GM10248 (cell line): ENCODE measurements around the gene AAGAB.
A peak's percentile ranks its signal among the peaks of the same experiment; 100 is the strongest.

Experiments
- CTCF ChIA-PET: fragments of 300-600 bp; sonication (Branson Sonifier 250); formaldehyde crosslinking; extraction: SDS; loops from one replicate; lab custom pipeline; 2021; ENCODE audit warnings: antibody characterized with exemption; lab: Yijun Ruan, JAX
- POLR2A ChIA-PET: fragments of 350-650 bp; sonication (Branson Sonifier 250); formaldehyde crosslinking; extraction: SDS; loops from one replicate; lab custom pipeline; 2020; ENCODE audit warnings: antibody characterized with exemption; lab: Yijun Ruan, JAX
- DNase-seq: peaks from one replicate; pipeline ENCODE4 v3.0.0; 2012; ENCODE audit errors: extremely low spot score
- TF ChIP-seq, protein P1 (sequence below): IDR thresholded peaks from 2 replicates; pipeline ENCODE4 v1.5.1; 2012; ENCODE audit warnings: mild to moderate bottlenecking, low read depth; ENCODE audit errors: extremely low read depth, missing control alignments, control extremely low read depth

Gene AAGAB, protein sequence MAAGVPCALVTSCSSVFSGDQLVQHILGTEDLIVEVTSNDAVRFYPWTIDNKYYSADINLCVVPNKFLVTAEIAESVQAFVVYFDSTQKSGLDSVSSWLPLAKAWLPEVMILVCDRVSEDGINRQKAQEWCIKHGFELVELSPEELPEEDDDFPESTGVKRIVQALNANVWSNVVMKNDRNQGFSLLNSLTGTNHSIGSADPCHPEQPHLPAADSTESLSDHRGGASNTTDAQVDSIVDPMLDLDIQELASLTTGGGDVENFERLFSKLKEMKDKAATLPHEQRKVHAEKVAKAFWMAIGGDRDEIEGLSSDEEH

DNA sequence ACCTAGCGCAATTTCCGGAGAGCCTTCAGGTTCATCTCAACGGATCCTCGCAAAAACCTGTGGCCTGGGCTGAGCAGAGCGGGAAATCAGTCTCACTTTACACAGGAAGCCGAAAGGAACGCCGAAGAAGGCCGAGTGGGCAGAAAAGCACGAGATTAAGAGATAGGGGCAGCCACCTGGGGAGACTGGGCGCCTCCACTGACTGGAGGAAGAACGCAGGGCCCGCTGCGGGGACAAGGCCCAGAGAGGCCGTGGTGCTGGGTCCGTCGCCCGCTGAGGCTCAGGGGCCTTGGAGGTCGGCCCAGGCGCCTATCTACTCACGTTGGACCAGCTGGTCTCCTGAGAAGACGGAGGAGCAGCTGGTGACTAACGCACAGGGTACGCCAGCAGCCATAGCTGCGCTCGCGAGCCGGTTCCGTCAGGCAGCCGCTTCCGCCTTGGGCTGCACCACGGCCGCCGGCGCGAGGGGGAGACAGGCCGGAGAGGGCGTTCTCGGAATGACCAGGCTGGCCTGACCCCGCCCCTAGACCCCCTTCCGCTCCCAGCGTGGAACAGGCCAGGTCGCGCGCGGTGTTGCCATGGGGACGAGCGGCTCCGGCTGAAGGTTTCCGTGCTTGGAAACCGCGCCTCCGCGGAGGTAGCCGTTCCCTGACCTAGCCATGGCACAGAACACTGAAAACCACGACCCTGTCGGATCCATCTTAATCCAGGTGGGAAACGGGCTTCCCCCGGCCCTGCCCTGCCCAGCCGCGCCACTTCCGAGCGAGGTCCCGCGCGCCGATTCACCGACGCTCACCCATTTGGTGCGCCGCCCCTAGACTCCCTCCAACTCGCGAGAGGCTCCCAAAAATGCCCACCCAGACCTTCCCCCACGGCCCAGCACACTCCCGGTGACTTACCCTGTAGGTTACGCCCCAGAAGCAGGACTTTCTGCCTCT, at the start of gene AAGAB, which contains the start of gene IQCH:
Gene AAGAB (minus strand): TSS at position 424 of the 938 bp plus-strand sequence. CDS start 30 bp downstream, at position 394.
Gene IQCH (plus strand): TSS at position 549 of the 938 bp plus-strand sequence. CDS start 111 bp downstream, at position 660.
- CTCF ChIA-PET = interaction anchor here (0.9 to 1.7 kb wide), 3 partner anchors 14 to 41 kb away, joined by 3 to 4 read pairs (median 3); no protein-coding TSS in a partner anchor

DNA sequence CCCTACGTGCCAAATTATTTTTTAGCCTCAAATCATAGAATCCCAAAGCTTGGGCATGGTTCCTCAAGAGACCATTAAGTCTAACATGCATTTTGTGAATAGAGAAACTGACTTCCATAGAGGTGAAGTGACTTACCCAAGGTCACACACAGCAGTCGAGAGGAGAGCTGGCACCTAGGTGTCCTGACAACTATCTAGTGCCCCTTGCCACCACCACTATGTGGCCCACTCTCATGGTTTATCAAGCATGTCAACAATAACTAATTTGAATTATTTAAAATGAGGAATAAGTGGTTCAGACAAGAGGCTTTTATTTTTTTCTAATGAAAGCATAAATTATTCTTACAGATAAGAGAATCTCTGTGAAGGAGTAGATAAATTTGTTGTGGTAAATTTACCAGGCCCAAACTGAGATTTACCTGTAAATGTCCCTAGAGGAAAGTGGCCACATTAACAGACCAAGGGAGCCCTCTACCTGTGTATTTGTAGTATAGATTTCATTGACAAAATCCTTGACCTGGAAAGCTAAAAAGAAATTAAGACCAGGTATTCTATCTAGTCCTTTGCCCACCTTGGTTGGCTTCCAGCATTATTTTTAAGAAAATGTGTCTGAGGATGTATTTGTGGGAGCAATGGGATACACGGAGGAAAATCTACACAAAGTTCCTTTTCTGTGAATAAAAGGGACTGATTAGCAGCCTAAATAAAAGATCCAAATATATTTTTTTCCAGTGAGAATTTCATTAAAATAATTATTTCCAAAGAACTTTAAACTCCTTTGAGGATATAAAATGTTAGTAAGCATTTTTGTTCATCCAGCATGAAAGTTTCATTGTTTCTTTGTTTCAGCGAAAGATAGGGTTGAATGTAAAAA, 49.3 kb upstream of the AAGAB start:
- peak; percentile 30 for DNase-seq
- CTCF ChIA-PET = interaction anchor here (1.0 to 7.4 kb wide), 19 partner anchors 8 to 399 kb away, joined by 3 to 65 read pairs (median 4); no protein-coding TSS in a partner anchor
- TF ChIP-seq, protein P1, sequence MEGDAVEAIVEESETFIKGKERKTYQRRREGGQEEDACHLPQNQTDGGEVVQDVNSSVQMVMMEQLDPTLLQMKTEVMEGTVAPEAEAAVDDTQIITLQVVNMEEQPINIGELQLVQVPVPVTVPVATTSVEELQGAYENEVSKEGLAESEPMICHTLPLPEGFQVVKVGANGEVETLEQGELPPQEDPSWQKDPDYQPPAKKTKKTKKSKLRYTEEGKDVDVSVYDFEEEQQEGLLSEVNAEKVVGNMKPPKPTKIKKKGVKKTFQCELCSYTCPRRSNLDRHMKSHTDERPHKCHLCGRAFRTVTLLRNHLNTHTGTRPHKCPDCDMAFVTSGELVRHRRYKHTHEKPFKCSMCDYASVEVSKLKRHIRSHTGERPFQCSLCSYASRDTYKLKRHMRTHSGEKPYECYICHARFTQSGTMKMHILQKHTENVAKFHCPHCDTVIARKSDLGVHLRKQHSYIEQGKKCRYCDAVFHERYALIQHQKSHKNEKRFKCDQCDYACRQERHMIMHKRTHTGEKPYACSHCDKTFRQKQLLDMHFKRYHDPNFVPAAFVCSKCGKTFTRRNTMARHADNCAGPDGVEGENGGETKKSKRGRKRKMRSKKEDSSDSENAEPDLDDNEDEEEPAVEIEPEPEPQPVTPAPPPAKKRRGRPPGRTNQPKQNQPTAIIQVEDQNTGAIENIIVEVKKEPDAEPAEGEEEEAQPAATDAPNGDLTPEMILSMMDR = peak; percentile 54
- POLR2A ChIA-PET = no interaction called here

More for the DNA sequence above, at the start of gene AAGAB, which contains the start of gene IQCH:
- POLR2A ChIA-PET = no interaction called here
- peak; percentile 99 for DNase-seq
- TF ChIP-seq, protein P1 = no peak

DNA sequence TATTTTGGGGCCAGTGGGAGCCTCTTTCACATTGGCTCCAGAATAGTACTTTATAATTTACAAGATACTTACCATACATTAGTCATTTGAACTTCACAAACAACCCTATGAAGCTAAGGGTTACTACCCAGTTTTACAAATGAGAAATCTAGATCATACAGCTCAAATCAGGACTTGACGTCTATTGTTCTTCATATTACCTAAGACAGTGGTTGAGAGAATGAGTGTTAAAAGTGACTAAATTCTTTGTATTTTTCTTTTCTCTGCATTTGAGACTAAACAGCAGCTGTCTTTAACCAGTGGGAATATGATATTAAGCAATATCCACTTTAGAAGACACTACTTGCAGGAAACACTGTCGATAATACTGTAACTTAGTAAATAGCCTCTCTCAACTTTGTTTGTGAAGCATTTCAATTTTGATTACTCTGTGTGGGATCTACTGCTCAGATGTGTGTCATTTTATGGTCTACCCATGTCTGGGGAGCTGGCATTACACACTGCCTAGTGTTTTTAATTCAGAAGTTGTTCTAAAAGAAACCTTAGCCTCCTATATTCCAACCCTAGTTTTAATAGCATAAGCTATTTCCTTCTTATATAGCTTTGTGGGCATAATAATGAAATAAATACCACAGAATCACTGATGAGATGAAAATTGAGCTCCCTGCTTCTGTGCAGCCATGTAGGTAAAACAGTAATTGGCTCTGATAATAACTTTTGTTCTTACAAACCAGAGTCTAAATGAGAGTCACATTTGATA, 46.0 kb upstream of the AAGAB start:
- no peak for DNase-seq
- ChIA-PET CTCF (interaction anchor here (1.2 to 7.4 kb wide), 2 partner anchors 354 to 357 kb away, joined by 3 to 65 read pairs; no protein-coding TSS in a partner anchor), POLR2A (interaction anchor here (0.6 kb wide), 1 partner anchor 123 kb away, joined by 9 read pairs; no protein-coding TSS in a partner anchor)
- TF ChIP-seq, protein P1 = no peak

DNA sequence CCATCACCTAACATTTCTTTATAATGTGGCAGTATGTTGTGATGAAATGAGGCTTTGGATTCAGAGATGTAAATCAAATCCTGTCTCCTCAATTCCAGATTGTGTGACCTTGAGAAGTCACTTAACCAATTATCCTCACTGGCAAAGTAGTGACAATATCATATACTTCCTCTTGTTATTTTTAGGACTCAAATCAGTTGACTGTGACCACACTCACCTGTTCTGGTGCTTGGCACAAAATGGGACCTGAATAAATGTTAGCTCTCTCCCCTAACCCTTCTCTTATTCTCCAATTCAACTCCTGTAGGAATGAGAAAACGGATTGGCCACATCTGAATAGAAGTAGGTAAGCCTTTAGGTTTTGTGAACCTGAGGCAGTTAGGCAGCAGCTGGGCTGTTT, 42.2 kb upstream of the AAGAB start:
- no peak for DNase-seq
- POLR2A ChIA-PET = no interaction called here
- CTCF ChIA-PET = interaction anchor here (0.9 to 1.7 kb wide), 3 partner anchors 9 to 350 kb away, joined by 3 to 5 read pairs (median 3); no protein-coding TSS in a partner anchor
- TF ChIP-seq, protein P1 = no peak

DNA sequence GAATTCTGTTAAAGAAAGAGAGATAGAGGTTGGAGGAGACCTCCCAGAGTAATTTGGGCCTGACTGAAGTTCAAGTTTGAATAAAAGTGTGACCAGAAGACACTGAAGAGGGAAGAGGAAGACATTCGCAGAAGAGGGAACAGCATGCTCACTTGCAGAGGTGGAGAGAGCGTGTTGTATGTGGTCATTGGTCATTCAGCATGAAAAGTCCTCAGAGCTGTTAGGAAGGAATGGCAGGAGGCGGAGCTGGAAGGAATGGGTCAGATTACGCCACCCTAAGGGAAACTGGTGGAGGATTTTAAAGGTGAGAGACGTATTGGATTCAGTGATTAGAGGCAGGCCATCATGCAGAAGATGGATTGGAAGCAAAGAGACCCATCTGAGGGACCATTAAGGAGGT, 41.7 kb upstream of the AAGAB start:
- ChIA-PET CTCF (interaction anchor here (0.9 to 1.7 kb wide), 3 partner anchors 8 to 350 kb away, joined by 3 to 5 read pairs (median 3); no protein-coding TSS in a partner anchor), POLR2A (no interaction called here)
- no peak for DNase-seq
- TF ChIP-seq, protein P1 = no peak
